GM19239 (cell line): Measurements from ENCODE around the gene NPTX2.

ENCODE experiments used
- DNase-seq: peaks from one replicate; pipeline ENCODE4 v3.0.0; 2011; ENCODE audit warnings: low spot score; ENCODE audit not compliant: insufficient read length
- FAIRE-seq: peaks from 2 replicates; lab custom pipeline; 2011; peaks lifted over from hg19 to GRCh38; lab: Jason Lieb, UNC

Gene NPTX2

GRCh38 chr7:98616381-98617050, 569 bp upstream of the NPTX2 start:
- FAIRE-seq (no peak), DNase-seq (no peak)

GRCh38 chr7:98617960-98618418, 904 bp downstream of the NPTX2 start:
- FAIRE-seq (no peak), DNase-seq (no peak)

- DNase-seq, result no peak
Observed at GRCh38 chr7:98618786-98619185, 1.7 kb downstream of the NPTX2 start.

GRCh38 chr7:98619450-98620321, 2.6 kb downstream of the NPTX2 start:
- DNase-seq, result no peak
- no peak for FAIRE-seq

More at GRCh38 chr7:98618786-98619185, 1.7 kb downstream of the NPTX2 start:
- FAIRE-seq, result no peak

- FAIRE-seq (no peak), DNase-seq (no peak)
Observed at GRCh38 chr7:98621573-98622482, 4.7 kb downstream of the NPTX2 start.

GRCh38 chr7:98622926-98623325, 5.8 kb downstream of the NPTX2 start:
- no peak for FAIRE-seq

GRCh38 chr7:98624846-98625420, 7.8 kb downstream of the NPTX2 start:
- FAIRE-seq (no peak), DNase-seq (no peak)

More at GRCh38 chr7:98622926-98623325, 5.8 kb downstream of the NPTX2 start:
- DNase-seq, result no peak

GRCh38 chr7:98626460-98627412, 9.7 kb downstream of the NPTX2 start:
- FAIRE-seq (no peak), DNase-seq (no peak)

- DNase-seq (no peak), FAIRE-seq (no peak)
Observed at GRCh38 chr7:98627413-98627790, 10.3 kb downstream of the NPTX2 start.

- no peak for FAIRE-seq
- no peak for DNase-seq
Observed at GRCh38 chr7:98628418-98628817, 11.3 kb downstream of the NPTX2 start.

- no peak for DNase-seq
Observed at GRCh38 chr7:98629001-98629431, 11.9 kb downstream of the NPTX2 start.

GRCh38 chr7:98630149-98630548, 13.1 kb downstream of the NPTX2 start:
- FAIRE-seq, result no peak

More at GRCh38 chr7:98629001-98629431, 11.9 kb downstream of the NPTX2 start:
- FAIRE-seq, result no peak

GRCh38 chr7:98630770-98631169, 13.7 kb downstream of the NPTX2 start:
- no peak for FAIRE-seq
- DNase-seq, result no peak

More at GRCh38 chr7:98630149-98630548, 13.1 kb downstream of the NPTX2 start:
- DNase-seq, result no peak

GRCh38 chr7:98638853-98639252, 21.8 kb downstream of the NPTX2 start:
- FAIRE-seq, result no peak
- DNase-seq, result no peak

GRCh38 chr7:98640375-98640774, 23.3 kb downstream of the NPTX2 start:
- DNase-seq (no peak), FAIRE-seq (no peak)

GRCh38 chr7:98641646-98642500, 24.8 kb downstream of the NPTX2 start:
- peak; percentile 4 for FAIRE-seq
- DNase-seq, result no peak

- no peak for FAIRE-seq
- no peak for DNase-seq
Observed at GRCh38 chr7:98643236-98643985, 26.3 kb downstream of the NPTX2 start.
